HepG2 (cell line): ENCODE measurements around the gene STMN3. TPM values are rescaled to one million over a fixed set of nuclear protein-coding genes. Genes with fewer than 3 reads are reported as not detected.

Experiments
- EED ChIP-seq: sonication (generic); formaldehyde crosslinking; IDR thresholded peaks from 2 replicates; pipeline ENCODE4 v1.5.0; 2020; ENCODE audit warnings: mild to moderate bottlenecking, missing genetic modification reagents
- IRF2 ChIP-seq: IDR thresholded peaks from 2 replicates; pipeline ENCODE4 v1.6.1; 2018; ENCODE audit warnings: missing genetic modification reagents, missing compliant biosample characterization
- XRCC5 ChIP-seq: fragments of 200-400 bp; formaldehyde crosslinking; optimal IDR thresholded peaks from 2 replicates; pipeline ENCODE3; 2017; ENCODE audit warnings: mild to moderate bottlenecking, low read length
- ZBTB20 ChIP-seq: sonication (generic); formaldehyde crosslinking; IDR thresholded peaks from 2 replicates; pipeline ENCODE4 v1.8.1; 2023; ENCODE audit warnings: missing genetic modification reagents, low read depth, mild to moderate bottlenecking, borderline replicate concordance
- ZNF317 ChIP-seq: sonication (generic); formaldehyde crosslinking; IDR thresholded peaks from 2 replicates; pipeline ENCODE4 v1.5.0; 2020; ENCODE audit warnings: mild to moderate bottlenecking, missing genetic modification reagents
- ZNF772 ChIP-seq: sonication (generic); formaldehyde crosslinking; IDR thresholded peaks from 2 replicates; pipeline ENCODE4 v1.5.0; 2020; ENCODE audit warnings: mild to moderate bottlenecking, missing genetic modification reagents
- ZSCAN30 ChIP-seq: sonication (generic); formaldehyde crosslinking; IDR thresholded peaks from 2 replicates; pipeline ENCODE4 v1.5.0; 2020; ENCODE audit warnings: mild to moderate bottlenecking, missing genetic modification reagents
- polyA plus RNA-seq, 8 experiments: library from polyadenylated mRNA; depleted of rRNA in 3 of 8; stranded (reverse) in 7 of 8; unstranded in 1 of 8; fragments of >200 nt; fragmentation: Illumina TruSeq in 4 of 8; extraction: Trizol in 4 of 8; gene quantifications; 2 replicates each; pipeline versions ENCODE4 v1.2.1 to v1.2.3, GENCODE V29; 2011 to 2016; ENCODE audit warnings: low read depth in 4 of 8, missing spikeins in 1 of 8, mixed read lengths in 1 of 8; ENCODE audit not compliant: insufficient read depth in 1 of 8
- total RNA-seq, 5 experiments: library from RNA; depleted of rRNA; stranded (reverse); fragments of >200 nt; fragmentation: Illumina TruSeq; extraction: Trizol; gene quantifications; 2 replicates each; pipeline ENCODE4 v1.2.3, GENCODE V29; 2016; ENCODE audit warnings: low read depth in 1 of 5
- TF ChIP-seq, protein P1 (sequence below): sonication (generic); formaldehyde crosslinking; IDR thresholded peaks from 2 replicates; pipeline ENCODE4 v1.4.0; 2020; ENCODE audit warnings: missing genetic modification reagents
- TF ChIP-seq, protein P2 (sequence below): IDR thresholded peaks from 2 replicates; pipeline ENCODE4 v1.6.1; 2016; ENCODE audit warnings: missing genetic modification reagents, missing compliant biosample characterization
- TF ChIP-seq, protein P3 (sequence below): sonication (generic); formaldehyde crosslinking; IDR thresholded peaks from 2 replicates; pipeline ENCODE4 v1.5.1; 2020; ENCODE audit warnings: mild to moderate bottlenecking, missing genetic modification reagents
- TF ChIP-seq, protein P4 (sequence below): sonication (generic); formaldehyde crosslinking; IDR thresholded peaks from 2 replicates; pipeline ENCODE4 v1.4.0; 2020; ENCODE audit warnings: missing genetic modification reagents, borderline replicate concordance
- TF ChIP-seq, protein P5 (sequence below): sonication (generic); formaldehyde crosslinking; IDR thresholded peaks from 2 replicates; pipeline ENCODE4 v1.4.0; 2020; ENCODE audit warnings: missing genetic modification reagents

STMN3 gene
- total and polyA plus RNA-seq, 2 of the 13 experiments (the other 11 are each of a cell fraction or from before 2014, with no cell fraction given), result 21.0 to 48.3 TPM

DNA sequence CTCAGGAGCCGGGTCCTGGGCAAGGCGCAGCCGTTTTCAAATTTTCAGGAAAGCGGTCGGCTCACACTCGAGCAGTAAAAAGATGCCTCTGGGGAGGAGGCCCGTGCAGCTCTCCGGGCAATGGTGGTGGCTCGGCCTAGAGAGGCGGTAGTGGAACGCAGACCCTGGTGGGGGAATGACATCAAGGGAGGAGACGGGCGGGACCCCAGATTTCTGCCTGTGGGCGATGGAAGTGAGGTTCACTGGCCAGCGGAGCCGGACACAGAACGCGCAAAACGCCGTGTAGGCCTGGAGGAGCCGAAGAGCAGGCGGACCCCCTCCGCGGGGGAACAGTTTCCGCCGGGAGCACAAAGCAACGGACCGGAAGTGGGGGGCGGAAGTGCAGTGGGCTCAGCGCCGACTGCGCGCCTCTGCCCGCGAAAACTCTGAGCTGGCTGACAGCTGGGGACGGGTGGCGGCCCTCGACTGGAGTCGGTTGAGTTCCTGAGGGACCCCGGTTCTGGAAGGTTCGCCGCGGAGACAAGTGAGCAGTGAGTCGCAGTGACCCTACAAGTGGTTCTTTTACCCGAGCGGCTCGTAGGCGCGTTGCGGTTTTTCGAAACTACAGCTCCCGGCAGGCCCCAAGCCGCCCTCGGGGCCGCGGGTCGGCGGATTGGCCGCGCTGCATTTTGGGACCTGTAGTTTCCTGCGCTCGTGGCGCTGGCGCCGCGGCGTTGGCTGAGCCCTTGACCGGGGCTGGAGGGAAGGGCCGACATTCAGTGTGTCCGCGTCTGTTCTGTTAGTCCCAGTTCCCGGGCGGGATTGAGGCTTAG, 4.9 kb upstream of the STMN3 start, which contains the start of gene RTEL1 (continued):
- TF ChIP-seq, protein P1, sequence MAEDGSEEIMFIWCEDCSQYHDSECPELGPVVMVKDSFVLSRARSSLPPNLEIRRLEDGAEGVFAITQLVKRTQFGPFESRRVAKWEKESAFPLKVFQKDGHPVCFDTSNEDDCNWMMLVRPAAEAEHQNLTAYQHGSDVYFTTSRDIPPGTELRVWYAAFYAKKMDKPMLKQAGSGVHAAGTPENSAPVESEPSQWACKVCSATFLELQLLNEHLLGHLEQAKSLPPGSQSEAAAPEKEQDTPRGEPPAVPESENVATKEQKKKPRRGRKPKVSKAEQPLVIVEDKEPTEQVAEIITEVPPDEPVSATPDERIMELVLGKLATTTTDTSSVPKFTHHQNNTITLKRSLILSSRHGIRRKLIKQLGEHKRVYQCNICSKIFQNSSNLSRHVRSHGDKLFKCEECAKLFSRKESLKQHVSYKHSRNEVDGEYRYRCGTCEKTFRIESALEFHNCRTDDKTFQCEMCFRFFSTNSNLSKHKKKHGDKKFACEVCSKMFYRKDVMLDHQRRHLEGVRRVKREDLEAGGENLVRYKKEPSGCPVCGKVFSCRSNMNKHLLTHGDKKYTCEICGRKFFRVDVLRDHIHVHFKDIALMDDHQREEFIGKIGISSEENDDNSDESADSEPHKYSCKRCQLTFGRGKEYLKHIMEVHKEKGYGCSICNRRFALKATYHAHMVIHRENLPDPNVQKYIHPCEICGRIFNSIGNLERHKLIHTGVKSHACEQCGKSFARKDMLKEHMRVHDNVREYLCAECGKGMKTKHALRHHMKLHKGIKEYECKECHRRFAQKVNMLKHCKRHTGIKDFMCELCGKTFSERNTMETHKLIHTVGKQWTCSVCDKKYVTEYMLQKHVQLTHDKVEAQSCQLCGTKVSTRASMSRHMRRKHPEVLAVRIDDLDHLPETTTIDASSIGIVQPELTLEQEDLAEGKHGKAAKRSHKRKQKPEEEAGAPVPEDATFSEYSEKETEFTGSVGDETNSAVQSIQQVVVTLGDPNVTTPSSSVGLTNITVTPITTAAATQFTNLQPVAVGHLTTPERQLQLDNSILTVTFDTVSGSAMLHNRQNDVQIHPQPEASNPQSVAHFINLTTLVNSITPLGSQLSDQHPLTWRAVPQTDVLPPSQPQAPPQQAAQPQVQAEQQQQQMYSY (CRISPR knock-in tag), result peak; percentile 75; the same call in 1 of the 2 replicates
- TF ChIP-seq IRF2 (CRISPR knock-in tag) (peak; percentile 95), ZNF772 (CRISPR knock-in tag) (peak; percentile 99), ZBTB20 (CRISPR knock-in tag) (no peak; the same call in 1 of the 2 replicates), XRCC5 (peak; percentile 99), ZSCAN30 (CRISPR knock-in tag) (peak; percentile 66; the same call in 1 of the 2 replicates), ZNF317 (CRISPR knock-in tag) (peak; percentile 87), EED (CRISPR knock-in tag) (no peak; the same call in none of the 2 replicates)
- TF ChIP-seq, protein P2, sequence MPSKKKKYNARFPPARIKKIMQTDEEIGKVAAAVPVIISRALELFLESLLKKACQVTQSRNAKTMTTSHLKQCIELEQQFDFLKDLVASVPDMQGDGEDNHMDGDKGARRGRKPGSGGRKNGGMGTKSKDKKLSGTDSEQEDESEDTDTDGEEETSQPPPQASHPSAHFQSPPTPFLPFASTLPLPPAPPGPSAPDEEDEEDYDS, result peak; percentile 59
- TF ChIP-seq, protein P3, sequence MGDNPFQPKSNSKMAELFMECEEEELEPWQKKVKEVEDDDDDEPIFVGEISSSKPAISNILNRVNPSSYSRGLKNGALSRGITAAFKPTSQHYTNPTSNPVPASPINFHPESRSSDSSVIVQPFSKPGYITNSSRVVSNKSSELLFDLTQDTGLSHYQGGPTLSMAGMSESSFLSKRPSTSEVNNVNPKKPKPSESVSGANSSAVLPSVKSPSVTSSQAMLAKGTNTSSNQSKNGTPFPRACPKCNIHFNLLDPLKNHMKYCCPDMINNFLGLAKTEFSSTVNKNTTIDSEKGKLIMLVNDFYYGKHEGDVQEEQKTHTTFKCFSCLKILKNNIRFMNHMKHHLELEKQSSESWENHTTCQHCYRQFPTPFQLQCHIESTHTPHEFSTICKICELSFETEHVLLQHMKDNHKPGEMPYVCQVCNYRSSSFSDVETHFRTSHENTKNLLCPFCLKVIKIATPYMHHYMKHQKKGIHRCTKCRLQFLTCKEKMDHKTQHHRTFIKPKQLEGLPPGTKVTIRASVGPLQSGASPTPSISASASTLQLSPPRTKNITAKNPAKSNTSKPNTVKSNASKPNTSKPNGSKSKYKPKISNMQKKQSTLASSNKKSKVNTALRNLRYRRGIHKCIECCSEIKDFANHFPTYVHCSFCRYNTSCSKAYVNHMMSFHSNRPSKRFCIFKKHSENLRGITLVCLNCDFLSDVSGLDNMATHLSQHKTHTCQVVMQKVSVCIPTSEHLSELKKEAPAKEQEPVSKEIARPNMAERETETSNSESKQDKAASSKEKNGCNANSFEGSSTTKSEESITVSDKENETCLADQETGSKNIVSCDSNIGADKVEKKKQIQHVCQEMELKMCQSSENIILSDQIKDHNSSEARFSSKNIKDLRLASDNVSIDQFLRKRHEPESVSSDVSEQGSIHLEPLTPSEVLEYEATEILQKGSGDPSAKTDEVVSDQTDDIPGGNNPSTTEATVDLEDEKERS (CRISPR knock-in tag), result peak; percentile 63; the same call in 1 of the 2 replicates
- TF ChIP-seq, protein P4, sequence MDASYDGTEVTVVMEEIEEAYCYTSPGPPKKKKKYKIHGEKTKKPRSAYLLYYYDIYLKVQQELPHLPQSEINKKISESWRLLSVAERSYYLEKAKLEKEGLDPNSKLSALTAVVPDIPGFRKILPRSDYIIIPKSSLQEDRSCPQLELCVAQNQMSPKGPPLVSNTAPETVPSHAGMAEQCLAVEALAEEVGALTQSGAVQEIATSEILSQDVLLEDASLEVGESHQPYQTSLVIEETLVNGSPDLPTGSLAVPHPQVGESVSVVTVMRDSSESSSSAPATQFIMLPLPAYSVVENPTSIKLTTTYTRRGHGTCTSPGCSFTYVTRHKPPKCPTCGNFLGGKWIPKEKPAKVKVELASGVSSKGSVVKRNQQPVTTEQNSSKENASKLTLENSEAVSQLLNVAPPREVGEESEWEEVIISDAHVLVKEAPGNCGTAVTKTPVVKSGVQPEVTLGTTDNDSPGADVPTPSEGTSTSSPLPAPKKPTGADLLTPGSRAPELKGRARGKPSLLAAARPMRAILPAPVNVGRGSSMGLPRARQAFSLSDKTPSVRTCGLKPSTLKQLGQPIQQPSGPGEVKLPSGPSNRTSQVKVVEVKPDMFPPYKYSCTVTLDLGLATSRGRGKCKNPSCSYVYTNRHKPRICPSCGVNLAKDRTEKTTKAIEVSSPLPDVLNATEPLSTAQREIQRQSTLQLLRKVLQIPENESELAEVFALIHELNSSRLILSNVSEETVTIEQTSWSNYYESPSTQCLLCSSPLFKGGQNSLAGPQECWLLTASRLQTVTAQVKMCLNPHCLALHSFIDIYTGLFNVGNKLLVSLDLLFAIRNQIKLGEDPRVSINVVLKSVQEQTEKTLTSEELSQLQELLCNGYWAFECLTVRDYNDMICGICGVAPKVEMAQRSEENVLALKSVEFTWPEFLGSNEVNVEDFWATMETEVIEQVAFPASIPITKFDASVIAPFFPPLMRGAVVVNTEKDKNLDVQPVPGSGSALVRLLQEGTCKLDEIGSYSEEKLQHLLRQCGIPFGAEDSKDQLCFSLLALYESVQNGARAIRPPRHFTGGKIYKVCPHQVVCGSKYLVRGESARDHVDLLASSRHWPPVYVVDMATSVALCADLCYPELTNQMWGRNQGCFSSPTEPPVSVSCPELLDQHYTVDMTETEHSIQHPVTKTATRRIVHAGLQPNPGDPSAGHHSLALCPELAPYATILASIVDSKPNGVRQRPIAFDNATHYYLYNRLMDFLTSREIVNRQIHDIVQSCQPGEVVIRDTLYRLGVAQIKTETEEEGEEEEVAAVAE (CRISPR knock-in tag), result peak; percentile 96
- TF ChIP-seq, protein P5, sequence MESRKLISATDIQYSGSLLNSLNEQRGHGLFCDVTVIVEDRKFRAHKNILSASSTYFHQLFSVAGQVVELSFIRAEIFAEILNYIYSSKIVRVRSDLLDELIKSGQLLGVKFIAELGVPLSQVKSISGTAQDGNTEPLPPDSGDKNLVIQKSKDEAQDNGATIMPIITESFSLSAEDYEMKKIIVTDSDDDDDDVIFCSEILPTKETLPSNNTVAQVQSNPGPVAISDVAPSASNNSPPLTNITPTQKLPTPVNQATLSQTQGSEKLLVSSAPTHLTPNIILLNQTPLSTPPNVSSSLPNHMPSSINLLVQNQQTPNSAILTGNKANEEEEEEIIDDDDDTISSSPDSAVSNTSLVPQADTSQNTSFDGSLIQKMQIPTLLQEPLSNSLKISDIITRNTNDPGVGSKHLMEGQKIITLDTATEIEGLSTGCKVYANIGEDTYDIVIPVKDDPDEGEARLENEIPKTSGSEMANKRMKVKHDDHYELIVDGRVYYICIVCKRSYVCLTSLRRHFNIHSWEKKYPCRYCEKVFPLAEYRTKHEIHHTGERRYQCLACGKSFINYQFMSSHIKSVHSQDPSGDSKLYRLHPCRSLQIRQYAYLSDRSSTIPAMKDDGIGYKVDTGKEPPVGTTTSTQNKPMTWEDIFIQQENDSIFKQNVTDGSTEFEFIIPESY, result peak; percentile 90
